GM18508 (cell line): Measurements from ENCODE around the gene SSUH2.

Experiments
- ATAC-seq: cut with Tn5 transposase; IDR thresholded peaks from one replicate; pipeline ENCODE4 v1.9.1; 2021; ENCODE audit warnings: moderate number of reproducible peaks; ENCODE audit not compliant: insufficient read depth, unreplicated experiment

The SSUH2 gene

DNA sequence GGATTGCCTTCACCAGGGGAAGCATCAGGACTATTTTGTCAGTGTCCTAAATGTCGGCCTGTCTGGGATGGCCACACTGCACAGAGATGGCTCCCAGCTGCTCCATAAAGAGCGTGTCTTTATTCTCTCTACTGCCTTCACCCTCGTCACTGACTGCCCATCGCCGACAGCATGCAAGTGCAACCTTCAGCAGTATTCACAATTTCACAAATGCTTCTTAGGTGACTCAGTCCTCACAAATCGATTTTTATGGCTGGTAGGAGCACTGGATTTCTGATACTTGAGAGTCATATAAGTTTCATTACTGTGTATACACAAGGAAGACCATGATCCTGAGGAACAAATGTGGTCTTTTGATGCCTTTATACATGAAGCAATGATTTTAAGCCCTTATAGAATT, 1.1 kb upstream of the SSUH2 start:
- no peak for ATAC-seq

DNA sequence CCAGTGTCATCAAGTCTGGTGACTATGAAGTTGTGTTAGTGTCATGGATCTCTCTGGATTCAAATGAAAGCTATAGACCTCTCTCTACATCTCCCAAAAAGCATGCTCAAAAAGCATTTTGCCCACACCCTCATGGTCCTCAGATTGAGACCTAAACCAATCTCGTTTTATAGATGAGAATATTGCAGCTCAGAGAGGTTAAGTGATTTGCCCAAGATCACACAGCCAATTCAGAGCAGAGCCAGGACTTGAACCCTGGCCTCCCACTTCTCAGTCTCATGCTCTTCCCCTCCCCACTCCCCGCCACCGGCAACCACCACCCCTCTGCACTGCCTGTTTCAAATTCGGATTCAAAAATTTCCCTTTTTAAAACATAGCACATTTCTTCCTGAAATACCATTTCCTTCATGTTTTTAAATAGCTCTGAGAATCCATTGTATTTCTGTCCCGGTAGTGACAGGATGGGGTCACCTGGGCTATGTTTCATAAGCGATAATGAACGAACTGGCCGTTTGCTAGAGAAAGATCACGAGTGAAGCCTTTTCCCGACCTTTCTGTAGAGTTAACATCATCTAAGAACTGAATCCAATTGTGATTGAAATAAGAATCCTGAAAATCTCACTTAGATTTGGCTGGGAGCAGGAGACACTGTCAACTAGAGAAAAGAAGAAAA, 769 bp downstream of the SSUH2 start:
- ATAC-seq: no peak

DNA sequence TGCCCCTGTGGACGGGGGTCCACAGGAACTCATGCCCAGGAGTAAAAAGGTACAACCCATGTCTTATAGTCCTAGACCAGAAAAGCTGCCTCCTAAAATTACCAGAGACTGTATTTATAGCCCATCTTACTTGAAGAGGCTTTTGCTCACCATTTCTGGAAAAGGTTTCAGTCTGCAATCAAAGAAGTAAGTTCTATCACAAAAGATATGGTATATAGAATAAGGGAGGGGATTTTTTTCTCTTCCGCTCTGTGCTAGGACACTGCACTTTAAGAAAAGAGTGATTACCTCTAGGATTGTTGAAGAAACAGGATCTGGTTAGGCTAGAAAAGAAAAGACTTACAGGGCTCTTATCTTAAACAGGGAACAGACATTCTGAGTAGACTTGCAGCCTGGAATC, 2.6 kb downstream of the SSUH2 start:
- ATAC-seq: no peak

DNA sequence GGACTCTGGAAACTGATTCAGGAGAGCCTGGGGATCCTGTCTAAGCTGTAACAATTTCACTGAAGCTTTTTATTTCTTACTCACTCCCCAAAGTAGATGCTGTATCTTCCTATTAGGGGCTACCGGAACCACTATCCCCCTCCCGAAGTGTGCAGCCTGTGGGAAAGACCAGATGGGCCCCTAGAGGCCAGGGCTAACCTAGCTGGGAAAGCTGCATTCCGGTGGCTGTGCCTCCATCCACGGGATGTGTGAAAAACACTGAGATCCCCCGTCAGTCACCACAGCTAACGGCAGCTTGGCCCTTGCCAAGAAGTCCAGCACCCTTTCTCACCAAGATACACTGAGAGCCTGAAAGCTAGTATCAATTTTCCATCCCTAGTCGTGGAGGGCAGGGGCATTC, 3.1 kb downstream of the SSUH2 start:
- ATAC-seq: no peak

DNA sequence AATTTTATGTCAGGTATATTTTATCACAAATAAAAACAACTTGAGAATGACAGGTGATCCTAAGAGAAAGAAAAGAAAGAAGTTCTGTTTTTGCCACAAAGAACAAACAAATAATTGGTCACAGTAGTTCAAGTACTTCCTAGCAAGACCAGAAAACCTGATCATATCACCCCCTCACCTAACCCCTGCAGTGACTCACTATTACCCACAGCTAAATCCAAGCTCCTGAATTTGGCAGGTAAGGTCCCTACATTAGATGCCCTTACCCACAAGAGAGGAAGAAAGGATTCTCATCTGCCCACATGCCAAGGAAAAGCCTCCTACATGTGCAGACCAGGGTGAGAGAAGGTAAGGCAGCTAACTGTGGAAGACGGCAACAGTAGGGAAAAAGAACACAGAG, 4.4 kb downstream of the SSUH2 start:
- no peak for ATAC-seq

DNA sequence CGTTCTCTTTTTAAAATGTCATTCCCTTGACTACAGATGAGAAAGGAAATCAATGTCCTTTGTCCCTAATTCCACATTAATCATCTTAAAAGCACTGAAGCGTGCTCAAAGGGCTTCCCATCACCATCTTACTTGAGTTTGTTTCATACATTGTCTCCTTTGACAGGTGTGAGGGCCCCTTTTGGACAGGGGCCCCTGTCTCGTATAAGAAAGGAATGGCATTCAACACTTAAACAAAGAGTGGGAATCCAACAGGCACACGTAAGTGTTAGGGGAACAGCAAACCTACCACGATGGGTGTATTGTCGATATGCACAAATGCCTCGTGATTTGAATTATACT, 5.0 kb downstream of the SSUH2 start:
- no peak for ATAC-seq

DNA sequence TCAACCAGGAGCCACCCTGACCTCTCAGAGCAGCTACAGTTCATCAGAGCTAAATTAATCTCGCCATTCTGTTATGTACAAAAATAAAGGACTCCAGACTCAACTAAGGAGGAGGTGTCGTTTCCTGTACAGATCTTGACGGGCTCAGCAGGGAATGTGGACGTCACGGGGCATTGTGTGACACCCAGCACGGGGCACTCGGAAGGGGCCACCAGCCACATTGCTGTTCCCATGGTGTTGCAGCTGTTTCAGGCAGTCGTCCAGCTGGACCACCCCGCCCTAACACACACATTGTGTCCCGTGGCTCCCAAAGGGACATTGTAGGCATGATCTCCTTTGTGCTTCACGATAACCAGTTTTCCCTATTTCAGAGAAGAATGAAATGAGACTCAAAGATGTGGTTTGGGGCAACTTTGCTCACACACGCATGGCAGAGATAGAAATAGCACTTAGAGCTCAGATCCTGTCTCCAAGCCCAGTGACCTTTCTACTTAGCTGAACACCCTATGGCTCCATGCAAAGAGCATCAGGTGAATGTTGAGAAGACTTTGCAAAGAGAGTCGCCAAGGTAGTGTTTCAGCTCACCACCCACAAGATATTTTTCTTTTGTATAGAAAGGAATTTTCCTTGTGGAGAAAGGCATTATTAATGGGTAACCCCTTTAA, 5.5 kb downstream of the SSUH2 start:
- no peak for ATAC-seq

DNA sequence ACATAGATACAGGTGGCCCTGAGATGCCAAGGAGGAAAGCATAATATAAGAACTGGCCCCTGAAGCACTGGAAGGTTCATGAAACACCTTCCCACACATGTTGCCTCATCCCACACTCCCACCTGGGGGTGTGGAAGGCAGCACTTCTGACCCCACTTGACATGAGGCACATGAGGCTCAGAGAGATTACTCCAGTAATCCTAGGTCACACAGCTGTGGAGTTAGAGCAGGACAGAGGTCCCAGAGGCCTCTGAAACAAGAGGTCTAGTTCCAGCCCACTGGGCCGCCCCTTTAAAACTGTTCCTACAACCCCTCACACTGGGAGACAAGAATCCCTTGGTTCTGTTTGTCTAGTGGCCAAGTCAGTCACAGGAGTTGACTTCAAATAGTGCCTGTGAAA, 7.2 kb downstream of the SSUH2 start:
- ATAC-seq: no peak

DNA sequence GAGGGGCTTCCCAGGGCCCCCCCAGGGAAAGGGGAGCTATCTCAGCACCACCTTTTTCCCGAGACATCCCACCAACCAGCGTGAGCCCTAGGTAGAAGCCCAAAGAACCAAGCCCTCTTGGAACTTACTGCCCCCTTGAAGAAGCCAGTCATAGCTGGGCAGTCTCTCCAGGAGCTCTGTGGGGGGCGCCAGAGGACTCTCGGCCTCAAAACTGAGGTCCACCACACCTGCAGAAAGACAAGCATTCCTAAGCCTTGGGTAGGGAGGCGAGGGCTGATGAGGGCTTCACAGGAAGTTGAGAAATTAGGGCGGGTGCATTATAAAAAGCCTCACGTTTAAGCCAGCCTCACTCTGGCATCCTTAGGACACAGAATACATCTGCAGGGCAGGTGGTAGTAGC, 9.0 kb downstream of the SSUH2 start:
- ATAC-seq: no peak

DNA sequence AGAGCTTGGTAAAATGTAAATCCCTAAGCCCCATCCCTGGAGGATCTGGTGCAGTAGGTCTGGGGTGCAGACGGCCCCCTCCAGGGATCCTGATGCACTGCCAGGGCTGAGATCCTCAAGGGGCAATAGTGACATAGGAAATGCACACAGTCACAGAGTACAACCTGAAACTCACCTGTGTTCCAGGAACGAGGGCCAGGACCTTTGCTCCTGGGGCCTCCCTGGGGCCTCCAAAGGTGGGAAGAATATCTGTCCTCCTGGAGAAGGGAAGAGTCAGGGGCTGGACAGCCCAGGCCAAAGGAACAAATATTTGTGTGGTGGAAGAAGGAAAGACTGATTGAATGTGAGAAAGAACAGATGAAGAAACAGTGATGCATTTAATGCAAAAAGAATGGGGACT, 9.5 kb downstream of the SSUH2 start:
- ATAC-seq: no peak

DNA sequence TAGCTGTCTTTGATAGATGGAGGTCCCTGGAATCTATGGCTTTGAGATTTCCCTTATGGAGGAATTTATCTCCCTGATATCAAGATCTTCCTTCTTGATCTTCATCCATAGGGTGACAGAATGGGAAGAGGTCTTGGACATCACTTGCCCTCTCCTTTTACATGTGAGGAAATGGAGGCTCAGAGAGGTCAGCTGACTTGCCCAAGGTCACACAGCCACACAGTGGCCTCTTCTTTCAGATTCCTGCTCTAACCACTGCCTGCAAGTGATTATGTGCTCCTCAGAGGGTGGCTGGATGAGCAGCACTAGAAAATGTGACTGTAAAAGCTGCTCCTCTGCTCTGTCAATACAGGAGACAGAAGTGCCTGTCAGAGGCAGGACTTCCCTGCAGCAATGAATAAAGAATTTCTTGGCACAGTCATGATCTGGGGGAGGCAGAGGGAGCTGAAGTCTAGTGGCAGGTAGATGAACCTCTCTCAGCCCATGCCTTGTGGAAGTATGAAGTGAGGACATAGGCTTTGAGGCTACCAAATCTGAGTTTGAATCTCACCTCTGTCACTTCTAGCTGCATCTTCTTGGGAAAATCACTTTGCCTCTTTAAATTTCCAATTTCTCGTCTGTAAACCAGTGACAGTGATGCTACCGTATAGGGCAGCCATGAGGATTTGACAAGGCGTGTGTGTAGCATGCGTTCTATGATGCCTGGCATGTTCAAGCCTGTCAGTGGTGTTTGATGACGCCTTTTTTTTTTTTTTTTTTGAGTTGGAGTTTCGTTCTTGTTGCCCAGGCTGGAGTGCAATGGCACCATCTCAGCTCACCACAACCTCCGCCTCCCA, 12.0 kb downstream of the SSUH2 start:
- no peak for ATAC-seq

DNA sequence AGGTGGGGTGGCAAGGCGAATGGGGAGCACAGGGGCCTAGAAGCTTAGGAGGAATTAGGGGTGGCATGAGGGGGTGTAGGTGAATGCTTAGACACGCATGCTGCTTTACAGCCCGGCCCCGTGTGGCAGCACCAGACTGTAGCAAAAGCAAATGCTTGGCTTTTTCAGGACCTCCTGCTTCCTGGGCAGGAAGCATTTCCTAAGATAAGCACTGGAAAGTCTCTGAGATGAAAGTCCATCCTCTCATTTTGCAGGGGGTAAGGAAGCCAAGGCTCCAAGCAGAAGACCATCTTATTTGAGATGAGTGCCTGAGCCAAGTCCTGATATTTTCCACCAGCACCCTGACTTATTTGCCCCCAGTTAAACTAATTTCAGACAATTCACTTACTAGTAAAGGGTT, 12.9 kb downstream of the SSUH2 start:
- no peak for ATAC-seq

DNA sequence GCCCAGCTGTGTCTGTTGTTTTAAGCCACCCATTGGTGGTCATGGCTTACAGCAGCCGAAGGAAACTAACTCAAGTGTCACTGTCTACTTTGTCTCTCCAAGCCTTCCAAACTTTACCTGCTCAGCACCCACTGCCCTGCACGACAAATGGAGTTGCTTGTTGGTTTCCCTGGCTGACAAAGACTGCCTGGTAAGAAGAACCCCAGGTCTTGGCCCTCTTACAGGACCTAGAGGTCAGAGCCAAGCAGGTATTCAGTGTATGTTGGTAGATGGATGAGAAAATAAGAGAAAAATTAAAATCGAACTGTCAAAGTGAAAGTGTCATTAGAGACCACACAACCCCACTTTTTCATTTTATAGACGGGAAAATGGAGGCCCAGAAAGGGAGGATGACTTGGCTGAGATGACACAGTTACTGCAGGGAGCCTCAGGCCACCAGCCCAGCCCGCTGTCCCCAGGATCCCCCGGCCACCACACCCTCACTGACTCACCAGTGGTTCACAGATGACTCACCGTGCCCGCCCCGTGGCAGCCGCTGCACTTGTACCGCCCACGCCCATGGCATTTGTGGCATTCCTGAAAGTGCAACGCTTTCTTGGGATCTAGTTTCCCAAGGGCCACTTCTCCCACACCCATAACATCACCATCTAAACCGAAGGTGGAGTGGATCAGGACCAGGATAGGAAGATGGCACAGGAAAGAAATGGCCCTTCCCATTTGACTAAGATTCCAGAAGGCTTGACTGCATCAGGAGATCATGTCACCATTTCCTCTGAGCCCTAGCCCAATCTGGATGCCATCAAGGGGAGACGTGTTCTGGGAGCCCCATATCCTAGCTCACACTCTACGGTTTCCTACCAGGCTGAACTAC, 15.2 kb downstream of the SSUH2 start:
- ATAC-seq: peak; percentile 54

DNA sequence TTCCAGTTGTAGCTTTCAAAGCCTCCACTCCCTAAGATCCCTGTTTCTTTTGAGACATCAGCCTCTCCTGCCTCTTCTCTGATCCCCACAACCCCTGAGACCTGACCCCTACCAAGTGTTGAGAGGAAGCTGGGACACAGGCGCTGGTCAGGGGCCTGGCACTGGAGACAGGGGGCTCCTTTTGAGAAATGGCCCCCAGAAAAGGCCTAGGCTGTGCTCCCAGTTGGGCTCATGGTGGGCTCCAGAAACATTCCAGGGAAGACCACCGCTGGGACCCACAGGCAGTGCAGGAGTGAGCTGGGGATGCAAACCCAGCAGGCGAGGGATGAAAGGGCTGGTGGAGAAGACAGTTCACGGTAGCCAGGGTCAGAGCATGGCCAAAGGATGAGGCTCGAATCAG, 16.6 kb downstream of the SSUH2 start:
- ATAC-seq: no peak

DNA sequence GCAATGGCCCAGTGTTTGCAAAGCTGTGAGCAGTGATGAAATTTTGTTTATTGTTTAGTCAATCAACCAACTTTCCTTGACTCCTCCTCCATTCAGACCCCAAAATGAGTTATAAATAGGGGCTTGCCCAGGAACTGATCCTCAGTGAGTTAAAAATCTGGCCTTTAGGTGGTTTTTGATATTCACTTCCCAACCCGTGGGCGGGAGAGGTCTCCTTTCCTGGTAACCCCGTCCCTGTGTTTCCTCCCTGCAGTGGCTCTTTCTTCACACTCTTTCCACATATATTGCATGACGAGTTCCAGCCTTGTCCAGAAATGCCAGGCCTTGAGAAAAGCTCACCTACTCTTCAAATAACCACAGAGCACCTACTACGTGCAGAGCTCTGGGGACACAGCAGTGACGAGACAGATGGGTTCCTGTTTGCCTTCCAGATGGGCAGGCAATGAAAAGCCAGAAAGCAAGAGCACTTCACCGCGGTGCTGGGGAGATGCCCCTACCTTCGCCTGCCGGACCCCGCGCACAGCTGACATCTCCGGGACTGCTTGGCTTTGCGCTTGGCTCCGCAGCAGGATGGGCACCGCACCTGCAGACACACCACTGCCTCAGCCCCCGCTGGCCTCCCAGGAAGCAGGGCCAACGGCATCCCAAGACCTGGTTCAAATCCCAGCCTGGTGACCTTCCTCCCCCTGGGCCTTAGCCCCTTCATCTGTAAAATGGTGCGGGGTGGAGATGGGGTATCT, 17.2 kb downstream of the SSUH2 start:
- ATAC-seq: no peak

DNA sequence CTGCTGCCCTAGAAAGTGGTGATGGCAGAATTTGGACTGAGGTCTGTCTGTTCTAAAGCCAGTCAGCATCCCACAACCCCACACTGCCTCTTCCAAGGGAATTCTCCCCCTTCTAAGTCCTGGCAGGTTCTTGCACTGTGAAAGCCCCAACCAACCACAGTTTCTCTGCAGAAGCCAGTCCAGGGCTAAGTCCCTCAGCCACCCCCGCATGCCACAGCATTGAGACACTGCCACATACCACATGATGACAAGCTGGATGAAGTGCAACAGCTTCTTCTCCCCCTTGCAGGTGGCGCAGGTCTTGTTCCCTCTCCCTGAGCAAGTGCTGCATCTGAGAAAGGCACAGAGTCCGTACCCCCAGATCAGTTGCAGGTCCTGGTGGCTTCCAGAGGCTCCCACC, 18.6 kb downstream of the SSUH2 start:
- ATAC-seq: no peak

DNA sequence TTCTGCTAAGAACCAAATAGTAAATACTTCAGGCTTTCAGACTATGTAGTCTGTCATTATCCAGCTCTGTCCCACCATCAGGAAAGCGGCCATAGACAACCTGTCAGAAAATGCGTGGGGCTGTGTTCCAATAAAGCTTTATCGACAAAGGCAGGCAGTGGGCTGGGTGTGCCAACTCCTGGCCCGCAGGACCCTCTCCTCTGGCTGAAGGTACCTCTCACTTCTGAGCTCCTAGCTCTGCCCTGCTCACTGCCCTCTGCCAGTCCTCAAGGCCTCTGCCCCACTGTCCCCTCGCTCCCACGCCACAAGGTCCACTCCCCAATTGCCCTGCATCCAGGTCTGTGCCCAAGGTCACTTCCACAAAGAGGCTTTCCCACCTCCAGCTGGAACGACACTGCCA, 20.0 kb downstream of the SSUH2 start:
- ATAC-seq: no peak

DNA sequence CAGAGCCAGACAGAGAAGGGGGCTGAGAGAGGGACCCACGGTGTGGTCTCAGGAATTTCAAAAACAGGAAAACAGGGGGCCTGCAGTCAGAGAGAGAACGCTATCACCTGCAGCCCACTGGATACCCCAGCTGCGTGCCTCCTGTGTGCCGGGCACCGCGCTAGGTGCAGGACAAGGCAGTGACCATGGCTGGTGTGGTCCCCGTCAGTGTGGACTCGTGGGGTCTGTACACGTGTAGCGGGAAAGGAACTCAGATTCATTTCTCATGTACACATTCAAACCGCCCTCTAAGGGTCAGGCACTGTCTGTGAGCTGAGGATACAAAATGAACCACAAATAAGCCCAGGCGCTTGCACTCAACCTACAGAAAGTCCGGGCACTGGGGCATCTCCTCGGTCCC, 20.9 kb downstream of the SSUH2 start:
- ATAC-seq: no peak

DNA sequence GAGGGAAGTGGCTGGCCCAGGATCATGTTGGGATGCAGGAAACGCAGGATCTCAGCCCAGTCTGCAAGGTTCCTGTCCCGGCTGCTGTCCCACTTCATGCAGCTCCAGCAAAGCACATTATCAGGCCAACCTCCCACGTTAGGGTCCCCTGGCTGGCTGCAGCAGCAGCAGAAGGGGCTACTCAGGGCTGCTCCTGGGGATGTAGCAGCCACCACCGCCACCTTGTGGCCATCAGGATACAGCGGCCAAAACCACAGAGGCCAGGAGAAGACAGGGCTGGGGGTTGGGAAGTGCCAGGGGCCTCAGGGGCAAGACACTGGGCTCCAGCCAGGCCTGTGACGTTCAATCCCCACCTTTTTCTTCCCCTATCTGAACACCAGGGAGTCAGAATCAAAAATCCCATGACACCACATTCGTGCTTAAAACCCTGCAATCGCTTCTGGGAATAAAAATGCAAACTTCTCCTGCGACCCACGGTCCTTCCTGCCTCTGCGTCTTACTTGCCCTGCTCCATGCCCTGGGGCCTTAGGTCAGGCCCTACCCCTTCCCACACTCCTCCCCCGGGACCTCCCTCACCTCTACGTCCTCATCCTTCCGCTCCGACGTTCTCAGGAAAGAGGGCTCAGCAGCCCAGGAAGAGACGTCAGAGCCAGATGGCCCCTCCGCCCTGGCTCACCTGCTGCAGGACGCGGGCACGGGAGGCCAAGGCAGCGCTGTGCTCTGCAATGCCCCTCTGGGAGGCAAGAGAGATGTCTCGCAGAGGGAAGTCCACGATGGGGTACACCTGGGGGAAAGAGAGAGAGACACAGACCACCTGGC, 21.5 kb downstream of the SSUH2 start:
- ATAC-seq: peak; percentile 82
